HTR-8/SVneo (cell line): ENCODE measurements around the gene GRN.
"Not testable (repeated sequence)": the region's sequence is repeated elsewhere in the genome, so short reads cannot be mapped to it uniquely, and the experiment has no call there.

Source experiments
- DNase-seq: peaks from one replicate; pipeline ENCODE4 v3.0.0; 2011; ENCODE audit warnings: low spot score, mixed read lengths; ENCODE audit not compliant: insufficient read length
- FAIRE-seq: peaks from 2 replicates; lab custom pipeline; 2011; peaks lifted over from hg19 to GRCh38; lab: Jason Lieb, UNC

Gene GRN

DNA sequence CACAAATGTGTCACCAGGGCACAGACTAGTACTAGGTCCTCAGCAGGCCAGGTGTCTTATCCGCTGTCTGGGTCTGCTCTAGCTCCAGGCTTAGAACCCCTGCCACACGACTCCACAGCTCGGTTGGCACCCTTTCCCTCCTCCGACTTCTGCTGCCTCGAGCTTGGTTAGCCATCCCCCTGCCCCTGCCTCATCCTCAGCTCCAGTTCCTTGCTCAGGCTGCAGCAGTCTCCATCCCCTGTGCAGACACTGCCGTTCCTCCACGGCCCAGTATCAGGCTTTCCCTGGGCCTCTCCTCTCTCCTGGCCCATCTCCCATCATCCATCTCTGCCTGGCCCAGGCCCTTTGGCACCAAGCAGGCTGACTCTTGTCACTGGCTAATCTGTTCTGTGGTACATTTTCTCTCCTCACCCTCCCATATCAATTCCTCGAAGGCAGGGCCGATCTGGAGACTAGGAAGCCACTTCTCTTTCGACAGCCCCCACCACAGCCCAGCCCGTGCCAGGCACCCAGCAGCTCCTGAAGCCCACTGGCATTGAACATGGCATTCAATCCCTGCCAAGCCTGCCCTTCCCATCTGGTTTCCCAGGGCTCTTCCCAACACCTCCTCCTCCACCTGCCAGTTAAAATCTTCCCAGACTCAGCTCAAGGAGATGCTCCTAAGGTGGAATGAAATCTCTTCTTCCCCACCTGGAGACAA is 1.4 kb upstream of the GRN start:
- DNase-seq (no peak), FAIRE-seq (no peak)

DNA sequence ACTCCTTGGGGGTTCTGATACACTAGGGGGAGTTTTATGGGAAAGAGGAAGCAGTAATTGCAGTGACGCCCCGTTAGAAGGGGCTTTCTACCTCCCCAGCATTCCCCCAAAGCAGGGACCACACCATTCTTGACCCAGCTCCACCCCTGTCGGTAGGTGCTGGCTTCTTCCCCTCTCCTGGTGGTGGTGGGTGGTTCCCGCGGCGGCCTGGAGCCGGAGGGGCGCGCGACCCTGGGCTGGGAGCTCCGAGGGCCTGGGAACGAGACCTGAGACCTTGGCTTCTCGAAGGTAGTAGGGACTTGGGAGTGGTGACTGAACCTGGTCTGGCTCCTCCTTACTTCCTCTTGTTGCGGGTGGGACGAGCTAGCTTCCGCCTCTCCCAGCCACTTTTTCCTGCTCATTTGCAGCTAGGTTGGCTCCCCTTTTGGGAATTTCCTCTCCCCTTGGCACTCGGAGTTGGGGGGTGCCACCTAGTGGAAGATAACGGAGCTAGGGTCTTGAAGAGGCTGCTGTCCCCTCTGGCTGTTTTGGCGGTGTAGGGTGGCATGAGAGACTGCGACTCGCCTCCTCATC is 438 bp downstream of the GRN start:
- DNase-seq: peak; percentile 80
- peak; percentile 73 for FAIRE-seq

DNA sequence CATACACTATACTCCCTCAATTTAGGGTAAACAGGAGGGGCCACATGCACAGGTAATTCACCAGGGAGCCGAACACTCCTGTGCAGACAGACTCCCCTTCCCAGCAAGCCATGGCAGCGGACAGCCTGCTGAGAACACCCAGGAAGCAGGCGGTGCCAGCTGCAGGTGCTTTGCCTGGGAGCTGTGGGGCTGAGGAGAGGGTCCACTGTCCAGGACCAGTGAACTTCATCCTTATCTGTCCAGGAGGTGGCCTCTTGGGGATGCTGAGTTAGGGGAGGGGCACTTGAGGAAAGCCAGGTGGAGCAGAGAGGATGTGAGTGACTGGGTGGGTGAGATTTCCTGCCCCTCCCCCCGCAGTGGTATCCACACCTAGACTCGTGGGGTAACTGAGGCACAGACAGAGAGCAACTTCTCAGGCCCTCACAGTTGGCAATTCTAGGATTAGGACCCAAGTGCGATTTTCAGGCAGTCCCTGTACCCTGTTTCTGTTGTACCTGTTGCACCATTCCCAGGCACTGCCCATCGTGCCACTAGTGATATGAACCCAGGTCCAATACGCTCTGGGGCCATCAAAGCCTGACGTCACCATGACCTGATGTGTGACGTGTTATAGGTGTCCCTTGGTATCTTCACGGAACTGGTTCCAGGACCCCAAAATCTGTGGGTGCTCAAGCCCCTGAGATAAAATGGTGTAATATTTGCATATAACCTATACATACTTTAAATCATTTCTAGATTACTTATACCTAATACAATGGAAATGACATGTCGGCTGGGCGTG is 1.2 kb downstream of the GRN start:
- no peak for FAIRE-seq
- DNase-seq: no peak

GRCh38 chr17:44347206-44348055 is 2.3 kb downstream of the GRN start:
- not testable (repeated sequence) for DNase-seq, FAIRE-seq

DNA sequence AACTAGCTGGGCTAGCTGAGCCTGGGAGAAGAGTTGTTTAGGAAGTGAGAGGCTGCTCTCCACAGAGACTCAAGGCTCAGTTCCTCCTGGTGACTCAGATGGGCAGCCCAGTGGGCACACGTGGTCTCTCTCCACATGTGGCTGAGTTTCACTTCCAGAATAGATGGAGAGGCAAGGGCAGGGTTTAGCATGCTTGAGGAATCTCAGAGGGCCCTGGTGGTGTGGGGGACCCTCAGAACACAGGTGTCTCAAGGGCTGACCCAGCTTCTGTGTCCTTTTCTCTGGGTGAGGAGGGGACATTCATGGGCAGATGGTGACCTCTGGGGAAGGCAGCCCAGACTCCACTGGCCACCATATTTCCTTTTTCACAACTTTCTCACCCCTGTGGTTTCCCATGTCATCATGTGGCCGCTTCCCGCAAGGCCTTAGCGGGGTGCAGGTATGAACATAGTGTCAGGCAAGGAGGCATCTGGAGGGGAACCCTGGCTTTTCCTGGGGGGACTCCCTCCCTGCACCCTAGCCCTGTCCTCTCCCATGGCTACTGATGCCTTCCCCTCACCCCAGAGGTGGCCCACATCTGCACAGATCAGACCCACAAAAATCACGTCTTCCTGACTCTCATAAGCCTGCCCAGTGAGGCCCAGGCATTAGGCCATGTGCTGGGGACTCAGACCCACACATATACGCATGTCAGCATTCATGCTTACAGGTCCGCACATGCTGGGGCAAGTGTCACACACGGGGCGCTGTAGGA is 3.3 kb downstream of the GRN start:
- no peak for FAIRE-seq
- no peak for DNase-seq

DNA sequence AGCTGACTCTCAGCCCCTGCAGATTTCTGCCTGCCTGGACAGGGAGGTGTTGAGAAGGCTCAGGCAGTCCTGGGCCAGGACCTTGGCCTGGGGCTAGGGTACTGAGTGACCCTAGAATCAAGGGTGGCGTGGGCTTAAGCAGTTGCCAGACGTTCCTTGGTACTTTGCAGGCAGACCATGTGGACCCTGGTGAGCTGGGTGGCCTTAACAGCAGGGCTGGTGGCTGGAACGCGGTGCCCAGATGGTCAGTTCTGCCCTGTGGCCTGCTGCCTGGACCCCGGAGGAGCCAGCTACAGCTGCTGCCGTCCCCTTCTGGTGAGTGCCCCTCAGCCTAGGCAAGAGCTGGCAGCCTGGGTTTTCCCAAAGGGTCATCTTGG is 3.9 kb downstream of the GRN start:
- DNase-seq: no peak
- no peak for FAIRE-seq

GRCh38 chr17:44349553-44350070 is 4.5 kb downstream of the GRN start:
- FAIRE-seq (no peak), DNase-seq (no peak)

DNA sequence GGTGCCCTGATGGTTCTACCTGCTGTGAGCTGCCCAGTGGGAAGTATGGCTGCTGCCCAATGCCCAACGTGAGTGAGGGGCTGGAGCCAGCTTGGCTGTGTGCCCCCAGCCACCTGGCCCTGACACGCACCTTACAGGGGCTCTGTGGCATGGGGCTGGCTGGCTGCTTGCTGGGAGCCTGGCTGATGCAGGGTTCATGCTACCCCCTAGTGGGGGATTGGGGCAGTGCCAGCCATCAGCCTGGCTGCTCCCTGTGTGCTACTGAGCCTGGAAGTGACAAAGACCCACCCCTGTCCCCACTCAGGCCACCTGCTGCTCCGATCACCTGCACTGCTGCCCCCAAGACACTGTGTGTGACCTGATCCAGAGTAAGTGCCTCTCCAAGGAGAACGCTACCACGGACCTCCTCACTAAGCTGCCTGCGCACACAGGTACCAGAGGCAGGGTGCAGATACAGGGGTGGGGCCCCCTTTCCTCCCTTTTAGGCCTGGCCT is 5.7 kb downstream of the GRN start:
- DNase-seq: peak; percentile 84
- FAIRE-seq: peak; percentile 93

- FAIRE-seq (peak; percentile 58), DNase-seq (no peak)
Measured at GRCh38 chr17:44351464-44351863, 6.4 kb downstream of the GRN start.

GRCh38 chr17:44351961-44352827 is 7.1 kb downstream of the GRN start:
- FAIRE-seq: peak; percentile 83
- DNase-seq: no peak

GRCh38 chr17:44352828-44353671 is 7.9 kb downstream of the GRN start:
- DNase-seq: no peak
- peak; percentile 28 for FAIRE-seq

GRCh38 chr17:44353672-44354331 is 8.7 kb downstream of the GRN start:
- DNase-seq (no peak), FAIRE-seq (no peak)

DNA sequence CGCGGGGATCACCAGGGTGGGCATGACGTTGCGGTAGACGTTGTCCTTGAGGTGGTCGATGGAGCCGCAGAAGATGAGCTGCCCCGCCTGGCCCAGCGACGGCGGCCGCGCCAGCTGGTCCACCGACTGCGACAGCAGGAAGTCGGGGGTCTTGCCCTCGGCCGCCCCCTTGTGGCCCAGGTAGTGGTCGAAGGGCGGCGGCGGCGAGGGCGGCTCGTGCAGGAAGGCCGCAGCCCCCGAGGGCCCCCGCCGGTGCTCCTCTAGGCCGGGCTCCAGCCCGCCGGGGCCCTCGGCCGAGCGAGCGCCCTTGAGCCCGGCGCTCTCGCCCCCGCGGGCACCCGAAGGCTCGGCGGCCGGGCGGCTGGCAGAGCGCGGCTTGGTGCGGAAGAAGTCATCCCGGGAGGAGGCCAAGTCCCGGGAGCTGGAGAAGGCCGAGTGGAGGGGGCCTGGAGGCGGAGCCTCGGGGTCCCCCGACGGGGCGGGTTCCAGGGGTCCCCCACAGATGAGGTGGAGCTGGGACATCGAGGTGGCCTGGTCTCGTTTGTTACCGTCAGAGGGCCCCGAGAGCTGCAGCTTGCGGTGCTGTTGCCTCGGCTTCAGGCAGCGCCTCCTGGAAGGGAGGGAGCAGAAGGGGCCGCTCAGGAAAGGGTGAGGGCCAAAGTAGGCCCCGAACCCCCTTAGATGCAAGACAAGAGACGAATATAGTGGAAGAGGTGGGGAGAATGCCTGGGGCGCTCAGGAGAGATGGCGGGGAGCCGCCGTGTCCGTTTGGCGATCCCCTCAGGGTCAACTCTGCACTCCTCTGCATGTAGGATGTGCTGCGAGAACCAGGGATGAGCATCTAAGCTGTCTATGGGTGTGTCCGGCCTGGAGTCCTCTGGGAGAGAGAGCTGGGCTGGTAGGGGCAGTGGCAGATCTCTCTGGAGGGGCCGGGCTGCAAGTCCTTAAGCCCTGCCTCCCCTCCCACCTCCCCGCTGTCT is 9.8 kb downstream of the GRN start:
- DNase-seq (no peak), FAIRE-seq (no peak)

DNA sequence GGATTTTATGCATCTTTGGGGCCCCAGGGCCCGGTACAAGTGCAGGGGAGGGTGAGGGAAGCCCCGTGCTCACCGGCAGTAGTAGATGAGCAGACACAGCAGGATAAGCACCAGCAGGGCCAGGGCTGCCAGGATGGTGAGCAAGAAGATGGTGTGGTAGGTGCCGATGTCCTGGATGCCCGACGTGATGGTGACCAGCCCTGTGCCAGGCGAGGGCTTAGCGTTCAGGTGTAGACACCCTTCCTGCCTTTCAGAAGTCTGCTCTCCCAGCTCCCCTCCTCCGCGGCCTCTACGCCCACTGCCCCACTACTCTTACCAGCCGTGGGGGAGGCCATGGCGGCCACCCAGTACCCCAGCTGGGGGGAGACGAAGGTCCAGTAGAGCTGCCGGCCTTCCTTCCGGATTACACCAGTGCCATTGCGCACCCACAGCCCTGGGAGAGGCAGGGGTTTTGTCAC is 10.6 kb downstream of the GRN start:
- DNase-seq: no peak
- FAIRE-seq: no peak

GRCh38 chr17:44356241-44356640 is 11.1 kb downstream of the GRN start:
- DNase-seq (no peak), FAIRE-seq (no peak)

DNA sequence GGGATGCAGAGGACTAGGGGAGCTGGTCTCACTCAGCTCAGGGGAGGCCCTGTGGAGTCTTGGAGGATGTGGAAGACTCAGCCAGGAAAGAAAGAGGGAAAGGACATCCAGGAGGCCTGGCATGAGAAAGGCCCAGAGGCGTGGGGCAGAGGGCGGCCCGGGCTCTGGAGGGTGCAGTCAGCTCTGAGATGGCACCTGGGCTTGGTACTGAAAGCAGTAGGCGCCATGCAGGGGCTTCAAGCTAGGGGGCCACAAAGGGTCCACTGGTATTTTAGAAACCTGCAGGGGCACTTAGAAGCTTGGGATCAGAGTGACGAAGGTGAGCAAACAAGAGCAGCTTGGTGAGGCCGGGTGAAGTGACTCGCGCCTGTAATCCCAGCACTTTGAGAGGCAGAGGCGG is 13.0 kb downstream of the GRN start:
- no peak for FAIRE-seq
- no peak for DNase-seq
